Activated naive CD4-positive, alpha-beta T cell treated with anti-CD3 and anti-CD28 coated beads for 36 hours (primary cell): Measurements from ENCODE around the gene IGIP. TPM values are rescaled to one million over a fixed set of nuclear protein-coding genes. Genes with fewer than 3 reads are reported as not detected.

Source experiments
- CTCF ChIA-PET: fragments of 350-600 bp; sonication (Branson Sonifier 250); formaldehyde crosslinking; loops from one replicate; lab custom pipeline; 2021; ENCODE audit warnings: antibody characterized with exemption; lab: Charles Lee
- DNase-seq: peaks from one replicate; pipeline ENCODE4 v3.0.0-alpha.2; 2020
- H3K27ac Mint-ChIP-seq: one replicate; pipeline ENCODE4 v1.8.0; 2021; ENCODE audit warnings: mild to moderate bottlenecking, mixed read lengths
- H3K27me3 Mint-ChIP-seq: one replicate; pipeline ENCODE4 v1.8.0; 2021; ENCODE audit warnings: low read depth, mixed read lengths
- H3K36me3 Mint-ChIP-seq: one replicate; pipeline ENCODE4 v1.8.0; 2021; ENCODE audit warnings: low read depth, mixed read lengths
- H3K4me1 Mint-ChIP-seq: one replicate; pipeline ENCODE4 v1.8.0; 2021; ENCODE audit warnings: low read depth, mixed read lengths
- H3K4me3 Mint-ChIP-seq: one replicate; pipeline ENCODE4 v1.8.0; 2021; ENCODE audit warnings: mild to moderate bottlenecking, moderate library complexity, mixed read lengths
- H3K9me3 Mint-ChIP-seq: one replicate; pipeline ENCODE4 v1.8.0; 2021; ENCODE audit warnings: mixed read lengths
- intact Hi-C: fragments of 100-400 bp; cut with micrococcal nuclease; formaldehyde crosslinking; loops from one replicate; pipeline ENCODE4 v1.15.1; 2023
- total RNA-seq, 2 experiments: library from RNA; stranded (reverse); gene quantifications; one replicate each; pipeline ENCODE4 v1.2.3, GENCODE V29; 2021

The IGIP gene
- total RNA-seq, 2 experiments from 2014 or later: 1.4 to 1.6 TPM

DNA sequence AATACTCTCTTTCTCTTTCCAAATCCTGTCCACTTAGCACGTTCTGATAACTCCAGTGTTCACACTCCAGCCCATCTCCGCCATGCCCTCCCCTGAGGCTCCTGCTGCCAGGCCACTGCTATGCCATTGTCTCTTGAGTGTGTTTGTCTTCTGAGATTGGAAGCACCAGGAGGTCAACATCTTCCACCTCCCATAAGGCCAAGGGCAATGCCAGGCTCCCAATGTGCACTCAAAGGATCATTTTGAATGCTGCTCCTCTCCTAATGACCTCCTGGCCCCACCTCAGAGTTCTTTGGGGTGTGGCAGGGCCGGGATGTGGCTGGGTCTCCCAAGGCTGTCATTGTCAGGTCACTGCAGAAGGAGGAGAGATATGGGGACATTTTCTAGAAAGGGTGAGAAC, 19.5 kb downstream of the IGIP start:
- CTCF ChIA-PET: interaction anchor here (0.6 to 6.6 kb wide), 22 partner anchors 11 to 176 kb away, joined by 3 to 80 read pairs (median 8); partner anchors contain the start of gene NRG2
- H3K27ac Mint-ChIP-seq: no peak overlapping the region

GRCh38 chr5:140145818-140146522, 20.2 kb downstream of the IGIP start:
- CTCF ChIA-PET: interaction anchor here (0.6 to 6.6 kb wide), 20 partner anchors 11 to 198 kb away, joined by 3 to 80 read pairs (median 6); no protein-coding TSS in a partner anchor
- H3K27me3 Mint-ChIP-seq: peaks cover 20% of the 10 kb centered on the region
- H3K27ac Mint-ChIP-seq: no peak overlapping the region
- peak; percentile 64 for DNase-seq
- peaks cover 15% of the 10 kb centered on the region for H3K4me1 Mint-ChIP-seq
- H3K36me3 Mint-ChIP-seq: no peaks in the 10 kb centered on the region
- H3K4me3 Mint-ChIP-seq: peak overlapping the region; percentile 52
- no peaks in the 10 kb centered on the region for H3K9me3 Mint-ChIP-seq
- intact Hi-C loops: loop anchor here (1.0 to 10.0 kb wide), 2 partner anchors 211 to 899 kb away; no protein-coding TSS in a partner anchor

More for the DNA sequence above, 19.5 kb downstream of the IGIP start:
- Mint-ChIP-seq H3K4me3 (peak overlapping the region; percentile 52), H3K27me3 (peaks cover 20% of the 10 kb centered on the region), H3K36me3 (no peaks in the 10 kb centered on the region), H3K4me1 (peaks cover 15% of the 10 kb centered on the region), H3K9me3 (no peaks in the 10 kb centered on the region)
- DNase-seq: no peak
- intact Hi-C loops: loop anchor here (10.0 kb wide), 1 partner anchor 900 kb away; no protein-coding TSS in a partner anchor

DNA sequence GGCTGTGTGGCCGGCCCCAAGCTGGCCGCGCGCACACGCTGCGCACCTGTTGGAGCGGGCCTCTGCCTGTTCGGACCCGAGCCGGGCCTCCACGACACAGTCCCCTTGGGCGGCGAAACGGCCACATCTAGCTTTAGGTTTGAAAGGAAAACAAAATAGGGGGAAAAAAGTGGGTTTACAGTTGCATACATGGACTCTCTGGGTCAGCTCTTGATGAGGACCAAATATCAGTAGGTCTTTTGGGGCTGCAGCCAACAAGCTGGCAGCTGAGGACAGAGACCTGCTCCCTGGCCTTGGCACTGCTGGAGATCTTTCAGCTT, 20.7 kb downstream of the IGIP start:
- no peak for DNase-seq
- H3K9me3 Mint-ChIP-seq: no peaks in the 10 kb centered on the region
- no peaks in the 10 kb centered on the region for H3K36me3 Mint-ChIP-seq
- peaks cover 20% of the 10 kb centered on the region for H3K27me3 Mint-ChIP-seq
- H3K27ac Mint-ChIP-seq: no peak overlapping the region
- CTCF ChIA-PET: interaction anchor here (1.0 to 6.6 kb wide), 13 partner anchors 10 to 197 kb away, joined by 3 to 80 read pairs (median 4); partner anchors contain the start of gene PURA
- H3K4me3 Mint-ChIP-seq: peak overlapping the region; percentile 34
- H3K4me1 Mint-ChIP-seq: peaks cover 15% of the 10 kb centered on the region
- intact Hi-C loops: loop anchor here (1.0 to 10.0 kb wide), 2 partner anchors 211 to 898 kb away; no protein-coding TSS in a partner anchor

GRCh38 chr5:140147460-140147859, 21.7 kb downstream of the IGIP start:
- H3K36me3 Mint-ChIP-seq: no peaks in the 10 kb centered on the region
- peaks cover 15% of the 10 kb centered on the region for H3K4me1 Mint-ChIP-seq
- H3K27me3 Mint-ChIP-seq: peaks cover 20% of the 10 kb centered on the region
- H3K9me3 Mint-ChIP-seq: no peaks in the 10 kb centered on the region
- H3K4me3 Mint-ChIP-seq: no peak overlapping the region
- intact Hi-C loops: loop anchor here (10.0 kb wide), 1 partner anchor 897 kb away; no protein-coding TSS in a partner anchor
- H3K27ac Mint-ChIP-seq: no peak overlapping the region
- no peak for DNase-seq
- CTCF ChIA-PET: interaction anchor here (0.6 to 6.6 kb wide), 8 partner anchors 9 to 196 kb away, joined by 3 to 80 read pairs (median 4); partner anchors contain the start of gene PURA

- DNase-seq: no peak
- CTCF ChIA-PET: interaction anchor here (5.7 kb wide), 1 partner anchor 8 kb away, joined by 79 read pairs; no protein-coding TSS in a partner anchor
- Mint-ChIP-seq H3K4me3 (no peak overlapping the region), H3K9me3 (no peaks in the 10 kb centered on the region), H3K36me3 (no peaks in the 10 kb centered on the region), H3K27me3 (peaks cover 20% of the 10 kb centered on the region), H3K4me1 (peaks cover 15% of the 10 kb centered on the region), H3K27ac (no peak overlapping the region)
- intact Hi-C loops: loop anchor here (10.0 kb wide), 1 partner anchor 896 kb away; no protein-coding TSS in a partner anchor
Measured at GRCh38 chr5:140148508-140148907, 22.8 kb downstream of the IGIP start.

DNA sequence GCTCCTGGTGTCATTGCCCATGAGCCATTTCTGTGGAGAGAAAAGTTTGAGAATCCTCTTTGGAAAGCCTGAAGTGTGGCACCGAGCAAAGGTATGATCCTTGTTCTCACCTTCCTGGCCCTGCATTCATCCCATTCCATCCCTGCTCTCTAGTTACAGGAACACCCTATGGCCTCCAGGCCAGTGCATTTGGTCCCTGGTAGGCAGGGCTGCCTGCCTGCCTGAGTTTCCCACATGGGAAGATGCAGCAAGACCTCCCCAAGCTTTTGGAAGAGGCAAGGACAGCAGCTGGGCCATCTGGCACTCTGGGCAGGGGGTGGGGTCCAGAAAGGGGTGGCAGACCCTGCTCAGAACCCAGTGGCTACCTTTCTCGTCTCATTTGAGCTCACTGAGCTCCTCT, 24.5 kb downstream of the IGIP start:
- peaks cover 8% of the 10 kb centered on the region for H3K4me1 Mint-ChIP-seq
- no peak overlapping the region for H3K27ac Mint-ChIP-seq
- intact Hi-C loops: loop anchor here (10.0 kb wide), 1 partner anchor 305 kb away; no protein-coding TSS in a partner anchor
- no peaks in the 10 kb centered on the region for H3K36me3 Mint-ChIP-seq
- CTCF ChIA-PET: no interaction called here
- no peak overlapping the region for H3K4me3 Mint-ChIP-seq
- no peaks in the 10 kb centered on the region for H3K9me3 Mint-ChIP-seq
- peaks cover 14% of the 10 kb centered on the region for H3K27me3 Mint-ChIP-seq
- DNase-seq: no peak

- DNase-seq: no peak
- Mint-ChIP-seq H3K36me3 (no peaks in the 10 kb centered on the region), H3K4me1 (no peaks in the 10 kb centered on the region), H3K4me3 (no peak overlapping the region), H3K27me3 (peaks cover 9% of the 10 kb centered on the region), H3K9me3 (no peaks in the 10 kb centered on the region), H3K27ac (no peak overlapping the region)
- CTCF ChIA-PET: interaction anchor here (1.0 kb wide), 1 partner anchor 12 kb away, joined by 3 read pairs; no protein-coding TSS in a partner anchor
- intact Hi-C loops: loop anchor here (10.0 kb wide), 1 partner anchor 307 kb away; no protein-coding TSS in a partner anchor
Measured at GRCh38 chr5:140151144-140152021, 25.6 kb downstream of the IGIP start.

DNA sequence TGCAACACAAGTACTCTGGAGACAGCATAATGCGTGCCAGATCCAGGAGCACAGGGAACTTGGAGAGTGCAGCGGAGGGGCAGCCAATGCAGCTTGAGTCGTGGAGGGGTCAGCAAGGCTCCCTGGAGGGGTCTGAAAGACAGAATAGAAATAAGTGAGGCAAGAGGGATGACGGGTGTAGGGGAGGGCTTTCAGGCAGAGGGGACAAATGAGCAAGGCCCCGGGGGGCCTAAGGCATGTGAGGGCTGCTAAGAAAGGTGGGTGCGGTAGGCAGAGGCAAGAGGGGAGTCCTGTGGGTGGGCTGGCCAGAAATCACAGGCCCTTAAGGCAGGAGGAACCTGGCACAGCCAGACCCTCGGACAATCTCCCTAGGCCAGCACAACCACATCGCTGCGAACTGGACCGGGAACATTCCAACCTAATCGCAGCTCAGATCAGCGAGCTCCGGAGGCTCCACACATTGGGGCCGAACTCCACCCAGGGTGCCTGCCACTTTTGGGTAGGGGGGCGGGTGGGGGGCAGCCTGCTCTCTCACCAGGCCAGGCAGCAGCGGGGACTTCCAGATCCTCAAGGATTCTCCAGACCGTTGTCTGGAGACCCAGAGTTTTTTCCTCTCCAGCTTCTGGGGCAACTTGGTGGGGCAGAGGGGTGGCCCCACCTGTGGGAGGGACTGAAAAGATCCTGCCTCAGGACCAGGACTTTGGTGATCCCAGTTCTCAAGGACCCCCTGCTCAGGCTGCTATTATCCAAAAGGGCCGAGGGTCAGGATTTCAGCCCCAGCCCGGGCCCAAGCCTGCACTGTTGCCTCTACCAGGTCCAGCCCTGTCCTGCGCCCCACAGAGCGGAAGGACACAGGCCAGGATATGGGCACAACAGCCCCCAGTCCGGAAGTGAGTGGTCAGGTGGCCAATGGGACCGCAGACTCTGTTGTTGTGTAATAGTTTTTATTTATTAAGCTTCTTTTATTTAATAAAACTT, 26.6 kb downstream of the IGIP start:
- Mint-ChIP-seq H3K27me3 (peaks cover 3% of the 10 kb centered on the region), H3K4me1 (peaks cover 4% of the 10 kb centered on the region), H3K27ac (no peak overlapping the region), H3K9me3 (no peaks in the 10 kb centered on the region), H3K36me3 (no peaks in the 10 kb centered on the region), H3K4me3 (no peak overlapping the region)
- intact Hi-C loops: loop anchor here (10.0 kb wide), 1 partner anchor 308 kb away; no protein-coding TSS in a partner anchor
- DNase-seq: no peak
- CTCF ChIA-PET: interaction anchor here (1.0 to 8.7 kb wide), 4 partner anchors 7 to 183 kb away, joined by 3 to 79 read pairs (median 18); no protein-coding TSS in a partner anchor

DNA sequence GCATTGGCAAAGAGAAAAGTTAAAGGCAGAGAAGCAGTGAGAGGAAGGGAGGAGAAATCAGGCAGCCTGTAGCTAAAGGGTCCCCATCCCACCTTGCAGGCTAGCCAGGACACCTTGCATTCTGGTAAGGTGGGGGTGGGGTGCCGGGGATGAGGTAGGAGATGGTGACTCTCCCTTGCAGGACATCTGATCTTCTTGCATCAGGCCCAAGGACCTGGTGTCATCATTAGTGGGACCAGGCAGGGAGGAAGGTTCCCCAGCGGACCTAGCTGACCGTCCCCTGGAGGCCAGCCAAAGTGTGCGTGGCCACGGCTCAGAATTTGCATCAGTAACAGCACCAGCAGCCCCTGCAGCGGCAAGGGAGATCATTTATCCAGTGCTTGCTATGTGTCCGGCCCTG, 27.5 kb downstream of the IGIP start:
- intact Hi-C loops: loop anchor here (10.0 kb wide), 1 partner anchor 308 kb away; no protein-coding TSS in a partner anchor
- no peak overlapping the region for H3K4me3 Mint-ChIP-seq
- H3K27ac Mint-ChIP-seq: no peak overlapping the region
- peaks cover 4% of the 10 kb centered on the region for H3K4me1 Mint-ChIP-seq
- H3K9me3 Mint-ChIP-seq: no peaks in the 10 kb centered on the region
- CTCF ChIA-PET: interaction anchor here (0.6 to 8.7 kb wide), 7 partner anchors 8 to 184 kb away, joined by 3 to 79 read pairs (median 4); no protein-coding TSS in a partner anchor
- DNase-seq: no peak
- no peaks in the 10 kb centered on the region for H3K36me3 Mint-ChIP-seq
- no peaks in the 10 kb centered on the region for H3K27me3 Mint-ChIP-seq

- no peaks in the 10 kb centered on the region for H3K9me3 Mint-ChIP-seq
- no peak overlapping the region for H3K27ac Mint-ChIP-seq
- H3K4me3 Mint-ChIP-seq: no peak overlapping the region
- DNase-seq: no peak
- CTCF ChIA-PET: interaction anchor here (0.6 to 8.7 kb wide), 7 partner anchors 8 to 185 kb away, joined by 3 to 79 read pairs (median 4); partner anchors contain the start of gene NRG2
- H3K4me1 Mint-ChIP-seq: peaks cover 4% of the 10 kb centered on the region
- intact Hi-C loops: loop anchor here (10.0 kb wide), 1 partner anchor 309 kb away; no protein-coding TSS in a partner anchor
- H3K36me3 Mint-ChIP-seq: no peaks in the 10 kb centered on the region
- no peaks in the 10 kb centered on the region for H3K27me3 Mint-ChIP-seq
Measured at GRCh38 chr5:140153905-140154304, 28.2 kb downstream of the IGIP start.
